ENCODE results near the gene FUOM. TPM values are rescaled to one million over a fixed set of nuclear protein-coding genes. Genes with fewer than 3 reads are reported as not detected.

The FUOM gene
- total and polyA plus RNA-seq, 3 donors from 2014 or later, result 9.5 to 13.6 (median 12.8) TPM

DNA sequence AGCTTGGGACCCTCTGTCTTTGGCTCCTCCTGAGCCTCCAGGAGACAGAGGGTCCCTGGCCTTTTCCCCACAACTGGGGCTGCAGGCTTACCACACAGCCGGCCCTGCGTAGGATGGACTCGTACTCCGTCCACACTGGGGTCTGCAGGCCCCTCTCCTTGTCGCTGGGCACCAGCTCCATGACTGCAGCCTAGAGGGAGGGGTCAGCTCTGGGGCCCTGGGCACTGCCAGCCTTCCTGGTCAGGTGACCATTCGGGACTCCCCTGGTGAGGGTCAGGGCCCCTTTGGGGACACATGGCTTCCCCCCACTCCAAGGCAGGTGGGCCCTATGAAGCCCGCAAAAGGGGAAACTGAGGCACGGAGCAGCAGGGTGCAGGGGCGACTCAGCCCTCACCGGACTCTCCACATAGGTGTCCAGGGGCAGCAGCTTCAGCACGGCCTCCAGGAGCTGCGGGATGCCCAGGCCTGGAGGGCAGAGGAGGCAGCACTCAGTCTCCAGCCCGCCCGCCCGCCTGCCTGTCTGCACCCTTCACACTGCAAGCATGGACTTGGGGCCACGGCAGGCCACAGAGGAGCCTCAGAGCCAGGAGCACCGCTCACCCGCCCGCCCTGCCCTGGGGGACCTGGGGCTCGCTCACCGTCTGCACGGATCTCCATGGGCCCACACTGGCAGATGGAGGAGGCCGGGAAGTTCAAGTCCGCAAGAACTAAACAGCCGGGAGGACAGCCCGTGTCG is 1.1 kb downstream of the FUOM start:
- intact Hi-C loops (cut with DNase I; ENCODE audit: low total_unique reads), result no loop called here
- H3K4me1 ChIP-seq, result peaks cover 9% of the 10 kb centered on the region
- peak overlapping the region; percentile 55 to 61 for H3K4me3 ChIP-seq
- DNase-seq, result no peak
- no peak overlapping the region for H3K27ac ChIP-seq
- no peaks in the 10 kb centered on the region for H3K36me3 ChIP-seq (ENCODE audit: low read depth, missing control alignments)
- H3K9me3 ChIP-seq, result no peaks in the 10 kb centered on the region
- H3K27me3 ChIP-seq, result no peaks in the 10 kb centered on the region
- TF ChIP-seq, protein P1, sequence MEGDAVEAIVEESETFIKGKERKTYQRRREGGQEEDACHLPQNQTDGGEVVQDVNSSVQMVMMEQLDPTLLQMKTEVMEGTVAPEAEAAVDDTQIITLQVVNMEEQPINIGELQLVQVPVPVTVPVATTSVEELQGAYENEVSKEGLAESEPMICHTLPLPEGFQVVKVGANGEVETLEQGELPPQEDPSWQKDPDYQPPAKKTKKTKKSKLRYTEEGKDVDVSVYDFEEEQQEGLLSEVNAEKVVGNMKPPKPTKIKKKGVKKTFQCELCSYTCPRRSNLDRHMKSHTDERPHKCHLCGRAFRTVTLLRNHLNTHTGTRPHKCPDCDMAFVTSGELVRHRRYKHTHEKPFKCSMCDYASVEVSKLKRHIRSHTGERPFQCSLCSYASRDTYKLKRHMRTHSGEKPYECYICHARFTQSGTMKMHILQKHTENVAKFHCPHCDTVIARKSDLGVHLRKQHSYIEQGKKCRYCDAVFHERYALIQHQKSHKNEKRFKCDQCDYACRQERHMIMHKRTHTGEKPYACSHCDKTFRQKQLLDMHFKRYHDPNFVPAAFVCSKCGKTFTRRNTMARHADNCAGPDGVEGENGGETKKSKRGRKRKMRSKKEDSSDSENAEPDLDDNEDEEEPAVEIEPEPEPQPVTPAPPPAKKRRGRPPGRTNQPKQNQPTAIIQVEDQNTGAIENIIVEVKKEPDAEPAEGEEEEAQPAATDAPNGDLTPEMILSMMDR (IDR thresholded peaks at IDR 0.05), result no peak
- TF ChIP-seq POLR2A (IDR thresholded peaks at IDR 0.05), result no peak
- 0 to 52% methylated on average over 4 to 16 of the region's 27 CpGs for WGBS, 2 donors

DNA sequence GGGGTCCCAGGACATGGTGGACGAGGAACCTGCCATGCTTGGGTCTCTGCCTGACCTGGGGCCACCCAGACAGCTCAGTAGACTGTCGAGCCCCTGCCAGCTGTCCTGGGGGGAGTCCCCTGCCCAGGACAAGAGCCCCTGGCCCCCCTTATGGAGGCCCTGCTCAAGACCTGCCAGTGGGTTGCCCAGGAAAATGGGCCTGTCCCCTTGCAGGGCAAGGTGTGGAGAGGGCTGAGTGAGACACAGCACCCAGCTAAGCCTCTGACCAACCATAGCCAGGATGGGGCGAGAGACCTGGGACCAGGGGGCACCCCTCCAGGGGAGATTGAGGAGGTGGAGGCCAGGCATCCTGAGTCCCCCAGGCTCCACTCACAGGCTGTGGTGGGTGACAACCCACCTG is 1.8 kb downstream of the FUOM start:
- Histone ChIP-seq H3K4me3 (no peak overlapping the region), H3K36me3 (ENCODE audit: low read depth, missing control alignments) (no peaks in the 10 kb centered on the region), H3K9me3 (no peaks in the 10 kb centered on the region), H3K27me3 (no peaks in the 10 kb centered on the region), H3K27ac (no peak overlapping the region), H3K4me1 (peaks cover 9% of the 10 kb centered on the region)
- TF ChIP-seq, protein P1 (IDR thresholded peaks at IDR 0.05), result no peak
- TF ChIP-seq POLR2A (IDR thresholded peaks at IDR 0.05), result no peak
- intact Hi-C loops (cut with DNase I; ENCODE audit: low total_unique reads), result no loop called here
- DNase-seq, result no peak
- 97% methylated on average over 3 of the region's 3 CpGs; no CpG with 5 or more reads in 1 of the 2 donors for WGBS, 2 donors

DNA sequence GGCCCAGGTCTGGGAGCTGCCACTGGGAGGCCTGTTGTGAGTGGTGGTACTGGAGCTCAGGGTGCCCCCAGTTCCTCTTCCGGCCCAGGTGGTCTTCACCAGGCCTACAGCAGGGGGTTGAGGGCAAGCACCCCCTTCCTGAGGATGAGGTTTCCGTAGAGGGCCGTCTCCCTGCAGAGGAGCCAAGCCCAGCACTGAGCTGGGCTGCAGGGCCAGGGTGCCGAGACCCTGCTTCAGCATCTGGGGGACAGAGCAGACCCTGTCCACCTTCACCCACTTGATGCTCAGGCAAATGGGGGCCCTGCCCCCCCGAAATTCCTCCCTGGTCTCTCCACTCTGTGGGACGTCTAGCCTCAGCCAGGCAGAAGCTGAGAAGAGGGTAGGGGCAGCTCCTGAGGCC is 2.6 kb downstream of the FUOM start:
- no peak overlapping the region for H3K27ac ChIP-seq
- H3K27me3 ChIP-seq, result no peaks in the 10 kb centered on the region

DNA sequence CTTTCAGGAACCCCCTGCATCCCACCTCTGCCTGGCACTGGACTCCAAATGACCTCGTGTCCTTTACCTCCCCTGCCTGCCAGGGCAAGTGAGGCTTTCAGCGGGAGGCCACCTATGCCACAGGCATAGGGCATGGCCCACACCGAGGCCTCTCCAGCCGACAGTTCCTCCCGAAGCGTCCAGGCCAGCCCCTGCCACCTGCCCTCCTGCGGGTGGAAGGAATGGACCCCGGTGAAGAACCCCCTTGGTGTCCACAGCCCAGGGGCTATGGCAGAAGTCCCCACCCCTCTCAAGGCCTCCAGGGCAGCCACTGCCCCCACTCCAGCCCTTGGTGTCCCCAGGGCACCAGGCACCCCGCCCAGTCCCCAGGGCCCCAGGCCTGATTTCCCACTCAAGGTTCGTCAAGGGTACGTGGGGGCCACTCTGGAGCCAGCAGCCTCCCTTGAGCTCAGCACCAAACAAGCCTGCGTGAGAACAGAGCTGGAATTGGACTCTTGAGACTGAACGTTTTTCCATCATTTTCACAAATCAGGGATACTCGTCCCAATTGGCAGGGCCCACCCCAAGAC is 3.1 kb downstream of the FUOM start:
- DNase-seq, result no peak
- Histone ChIP-seq H3K4me3 (no peak overlapping the region), H3K27me3 (no peaks in the 10 kb centered on the region), H3K27ac (no peak overlapping the region), H3K9me3 (no peaks in the 10 kb centered on the region), H3K36me3 (ENCODE audit: low read depth, missing control alignments) (no peaks in the 10 kb centered on the region), H3K4me1 (peaks cover 8% of the 10 kb centered on the region)
- intact Hi-C loops (cut with DNase I; ENCODE audit: low total_unique reads), result no loop called here
- TF ChIP-seq POLR2A (IDR thresholded peaks at IDR 0.05), result no peak
- TF ChIP-seq, protein P1 (IDR thresholded peaks at IDR 0.05), result no peak
- WGBS, 2 donors, result 87 to 96% methylated on average over 8 to 14 of the region's 14 CpGs

More for the DNA sequence above, 2.6 kb downstream of the FUOM start:
- no peak for TF ChIP-seq POLR2A (IDR thresholded peaks at IDR 0.05)
- TF ChIP-seq, protein P1 (IDR thresholded peaks at IDR 0.05), result no peak
- intact Hi-C loops (cut with DNase I; ENCODE audit: low total_unique reads), result no loop called here
- Histone ChIP-seq H3K4me3 (no peak overlapping the region), H3K4me1 (peaks cover 9% of the 10 kb centered on the region), H3K36me3 (ENCODE audit: low read depth, missing control alignments) (no peaks in the 10 kb centered on the region), H3K9me3 (no peaks in the 10 kb centered on the region)
- DNase-seq, result no peak
- 95 to 100% methylated on average over 1 to 6 of the region's 6 CpGs for WGBS, 2 donors

Data from testis (tissue), 3 donors.